Sigmoid colon (tissue), 3 donors: ENCODE data around the gene KCNJ14.

Experiments used
- CTCF ChIP-seq, 4 experiments: fragments of 450-650 bp in 3 of 4; fragments of 200-600 bp in 1 of 4; IDR thresholded peaks; one replicate each; pipeline ENCODE4 v1.5.1; 2016 to 2019; ENCODE audit warnings: antibody characterized with exemption in 4 of 4, mild to moderate bottlenecking in 3 of 4, moderate library complexity in 2 of 4
- POLR2A ChIP-seq, 2 donors: fragments of 450-650 bp; IDR thresholded peaks; one replicate each; pipeline ENCODE4 v1.6.1; 2016; ENCODE audit warnings: antibody characterized with exemption in 2 of 2, mild to moderate bottlenecking in 2 of 2, moderate library complexity in 2 of 2

- TF ChIP-seq POLR2A (IDR thresholded peaks at IDR 0.05) (no peak), CTCF (IDR thresholded peaks at IDR 0.05) (no peak)
Measured at GRCh38 chr19:48417421-48417820, 38.0 kb upstream of the KCNJ14 start.
